ENCODE measurements around the gene CMTR1. TPM values are rescaled to one million over a fixed set of nuclear protein-coding genes. Genes with fewer than 3 reads are reported as not detected.

The CMTR1 gene
- total RNA-seq, 1 experiment from 2014 or later, result 36.4 TPM

DNA sequence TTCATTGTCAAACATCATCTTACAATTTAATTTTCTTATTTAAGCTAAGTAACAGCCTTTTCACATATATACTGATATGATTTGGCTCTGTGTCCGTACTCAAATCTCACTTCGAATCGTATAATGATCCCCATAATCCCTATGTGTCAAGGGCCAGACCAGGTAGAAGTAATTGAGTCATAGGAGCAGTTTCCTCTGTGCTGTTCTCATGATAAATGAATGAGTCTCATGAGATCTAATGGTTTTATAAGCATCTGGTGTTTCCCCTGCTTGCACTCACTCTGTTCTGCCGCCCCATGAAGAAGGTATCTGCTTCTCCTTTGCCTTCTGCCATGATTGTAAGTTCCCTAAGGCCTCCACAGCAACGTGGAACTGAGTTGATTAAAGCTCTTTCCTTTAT, 25.1 kb upstream of the CMTR1 start:
- ATAC-seq, result no peak
- DNase-seq, result no peak
- H3K9me2 ChIP-seq (replicated peaks; ENCODE audit: low read length), result no peaks in the 10 kb centered on the region
- no peak for TF ChIP-seq EZH2phosphoT487 (IDR thresholded peaks at IDR 0.05; ENCODE audit: borderline replicate concordance, low read length)
- TF ChIP-seq, protein P1, sequence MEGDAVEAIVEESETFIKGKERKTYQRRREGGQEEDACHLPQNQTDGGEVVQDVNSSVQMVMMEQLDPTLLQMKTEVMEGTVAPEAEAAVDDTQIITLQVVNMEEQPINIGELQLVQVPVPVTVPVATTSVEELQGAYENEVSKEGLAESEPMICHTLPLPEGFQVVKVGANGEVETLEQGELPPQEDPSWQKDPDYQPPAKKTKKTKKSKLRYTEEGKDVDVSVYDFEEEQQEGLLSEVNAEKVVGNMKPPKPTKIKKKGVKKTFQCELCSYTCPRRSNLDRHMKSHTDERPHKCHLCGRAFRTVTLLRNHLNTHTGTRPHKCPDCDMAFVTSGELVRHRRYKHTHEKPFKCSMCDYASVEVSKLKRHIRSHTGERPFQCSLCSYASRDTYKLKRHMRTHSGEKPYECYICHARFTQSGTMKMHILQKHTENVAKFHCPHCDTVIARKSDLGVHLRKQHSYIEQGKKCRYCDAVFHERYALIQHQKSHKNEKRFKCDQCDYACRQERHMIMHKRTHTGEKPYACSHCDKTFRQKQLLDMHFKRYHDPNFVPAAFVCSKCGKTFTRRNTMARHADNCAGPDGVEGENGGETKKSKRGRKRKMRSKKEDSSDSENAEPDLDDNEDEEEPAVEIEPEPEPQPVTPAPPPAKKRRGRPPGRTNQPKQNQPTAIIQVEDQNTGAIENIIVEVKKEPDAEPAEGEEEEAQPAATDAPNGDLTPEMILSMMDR (conservative IDR thresholded peaks at IDR 0.05; ENCODE audit: low read depth, low read length), result no peak
- no peak for TF ChIP-seq EZH2 (IDR thresholded peaks at IDR 0.05; ENCODE audit: low read length, unreplicated experiment)
- no peaks in the 10 kb centered on the region for H3F3A ChIP-seq (ENCODE audit: low read length, unreplicated experiment)
- POLR2A ChIA-PET (ENCODE audit: unreplicated experiment), result no interaction called here
- CTCF ChIA-PET, result no interaction called here
- no peak overlapping the region for H3K27ac ChIP-seq (ENCODE audit: low read length)
- no peaks in the 10 kb centered on the region for H3K36me3 ChIP-seq (ENCODE audit: low read depth, low read length)
- intact Hi-C loops (cut with micrococcal nuclease), result no loop called here
- H2AFZ ChIP-seq (ENCODE audit: low read length), result no peak overlapping the region
- H4K20me1 ChIP-seq (ENCODE audit: low read length), result no peaks in the 10 kb centered on the region
- H3K4me3 ChIP-seq (ENCODE audit: low read length), result no peak overlapping the region
- no TSS peak for BruUV-seq (replicated peaks)
- H3K4me1 ChIP-seq (ENCODE audit: insufficient read depth, low read length), result no peaks in the 10 kb centered on the region
- H3K27me3 ChIP-seq (ENCODE audit: low read length), result no peaks in the 10 kb centered on the region
- no peak overlapping the region for H3K9ac ChIP-seq (ENCODE audit: low read length)
- no peaks in the 10 kb centered on the region for H3K9me3 ChIP-seq (ENCODE audit: low read length)
- no peaks in the 10 kb centered on the region for H3K79me2 ChIP-seq (ENCODE audit: low read length)
- no peak overlapping the region for H3K4me2 ChIP-seq (ENCODE audit: low read length)

DNA sequence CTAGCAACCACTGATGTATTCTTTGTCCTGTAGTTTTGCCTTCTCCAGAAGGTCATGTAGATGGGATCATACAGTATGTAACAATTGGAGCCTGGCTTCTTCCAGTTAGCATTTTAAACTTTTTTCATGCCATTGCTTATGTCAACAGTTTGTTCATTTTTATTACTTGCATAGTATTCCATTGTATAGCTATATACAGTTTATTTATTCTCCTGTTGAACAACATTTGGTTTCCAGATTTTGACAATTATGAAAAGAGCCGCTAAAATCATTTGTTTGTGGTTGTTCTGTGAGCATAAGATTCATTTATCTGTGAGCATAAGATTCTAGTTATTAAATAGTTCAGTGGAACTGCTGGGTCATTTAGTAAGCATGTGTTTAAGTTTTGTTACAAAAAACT, 23.5 kb upstream of the CMTR1 start:
- Histone ChIP-seq H2AFZ (ENCODE audit: low read length) (no peak overlapping the region), H3K4me1 (ENCODE audit: insufficient read depth, low read length) (no peaks in the 10 kb centered on the region), H3K9me3 (ENCODE audit: low read length) (no peaks in the 10 kb centered on the region), H3K4me2 (ENCODE audit: low read length) (no peak overlapping the region), H3K79me2 (ENCODE audit: low read length) (no peaks in the 10 kb centered on the region), H3K4me3 (ENCODE audit: low read length) (no peak overlapping the region), H4K20me1 (ENCODE audit: low read length) (no peaks in the 10 kb centered on the region), H3K27ac (ENCODE audit: low read length) (no peak overlapping the region), H3F3A (ENCODE audit: low read length, unreplicated experiment) (no peaks in the 10 kb centered on the region), H3K9ac (ENCODE audit: low read length) (no peak overlapping the region), H3K27me3 (ENCODE audit: low read length) (no peaks in the 10 kb centered on the region), H3K36me3 (ENCODE audit: low read depth, low read length) (no peaks in the 10 kb centered on the region), H3K9me2 (replicated peaks; ENCODE audit: low read length) (no peaks in the 10 kb centered on the region)
- no TSS peak for BruUV-seq (replicated peaks)
- CTCF ChIA-PET, result no interaction called here
- DNase-seq (no peak), ATAC-seq (no peak)
- no peak for TF ChIP-seq EZH2phosphoT487 (IDR thresholded peaks at IDR 0.05; ENCODE audit: borderline replicate concordance, low read length)
- TF ChIP-seq, protein P1 (conservative IDR thresholded peaks at IDR 0.05; ENCODE audit: low read depth, low read length), result no peak
- no peak for TF ChIP-seq EZH2 (IDR thresholded peaks at IDR 0.05; ENCODE audit: low read length, unreplicated experiment)
- POLR2A ChIA-PET (ENCODE audit: unreplicated experiment), result no interaction called here
- intact Hi-C loops (cut with micrococcal nuclease), result no loop called here

DNA sequence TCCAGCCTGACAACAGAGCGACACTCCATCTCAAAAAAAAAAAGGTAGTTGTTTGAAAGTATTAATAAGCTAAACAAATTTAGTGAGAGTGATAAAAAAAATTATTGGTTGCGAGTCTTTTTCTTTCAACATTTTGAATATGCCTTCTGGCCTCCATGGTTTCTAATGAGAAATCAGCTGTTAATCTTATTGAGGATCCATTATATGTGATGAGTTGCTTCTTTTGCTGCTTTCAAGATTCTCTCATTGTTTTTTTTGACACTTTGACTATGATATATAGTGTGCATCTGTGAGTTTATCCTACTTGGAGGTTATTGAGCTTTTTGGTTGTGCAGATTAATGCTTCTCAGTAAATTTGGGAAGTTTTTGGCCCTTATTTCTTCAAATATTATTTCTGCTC, 15.6 kb upstream of the CMTR1 start:
- POLR2A ChIA-PET (ENCODE audit: unreplicated experiment), result no interaction called here
- Histone ChIP-seq H3K27ac (ENCODE audit: low read length) (no peak overlapping the region), H3K4me3 (ENCODE audit: low read length) (no peak overlapping the region), H3K79me2 (ENCODE audit: low read length) (no peaks in the 10 kb centered on the region), H3K4me2 (ENCODE audit: low read length) (no peak overlapping the region), H3F3A (ENCODE audit: low read length, unreplicated experiment) (no peaks in the 10 kb centered on the region), H3K9me2 (replicated peaks; ENCODE audit: low read length) (no peaks in the 10 kb centered on the region), H3K9ac (ENCODE audit: low read length) (no peak overlapping the region), H2AFZ (ENCODE audit: low read length) (no peak overlapping the region), H4K20me1 (ENCODE audit: low read length) (no peaks in the 10 kb centered on the region), H3K36me3 (ENCODE audit: low read depth, low read length) (no peaks in the 10 kb centered on the region), H3K9me3 (ENCODE audit: low read length) (no peaks in the 10 kb centered on the region), H3K4me1 (ENCODE audit: insufficient read depth, low read length) (no peaks in the 10 kb centered on the region), H3K27me3 (ENCODE audit: low read length) (no peaks in the 10 kb centered on the region)
- intact Hi-C loops (cut with micrococcal nuclease), result no loop called here
- CTCF ChIA-PET, result no interaction called here
- no peak for ATAC-seq
- no peak for DNase-seq
- BruUV-seq (replicated peaks), result no TSS peak
- TF ChIP-seq, protein P1 (conservative IDR thresholded peaks at IDR 0.05; ENCODE audit: low read depth, low read length), result no peak
- TF ChIP-seq EZH2phosphoT487 (IDR thresholded peaks at IDR 0.05; ENCODE audit: borderline replicate concordance, low read length) (no peak), EZH2 (IDR thresholded peaks at IDR 0.05; ENCODE audit: low read length, unreplicated experiment) (no peak)

All from PC-3 (cell line).